Right kidney (tissue), 1 donor: Measurements from ENCODE around the gene ZGRF1.
A peak's percentile ranks its signal among the peaks of the same experiment; 100 is the strongest.
"Not testable (repeated sequence)": the region's sequence is repeated elsewhere in the genome, so short reads cannot be mapped to it uniquely, and the experiment has no call there.

Source experiments
- DNase-seq: peaks from one replicate; pipeline ENCODE4 v3.0.0-alpha.2; 2016

ZGRF1 gene

GRCh38 chr4:112559053-112559452 is 77.7 kb downstream of the ZGRF1 start:
- DNase-seq = no peak

- no peak for DNase-seq
Observed at GRCh38 chr4:112557676-112558411, 78.9 kb downstream of the ZGRF1 start.

- not testable (repeated sequence) for DNase-seq
Observed at GRCh38 chr4:112554271-112554670, 82.4 kb downstream of the ZGRF1 start.

- DNase-seq = no peak
Observed at GRCh38 chr4:112552668-112553067, 84.0 kb downstream of the ZGRF1 start.

GRCh38 chr4:112550728-112551127 is 86.0 kb downstream of the ZGRF1 start:
- DNase-seq = no peak

- DNase-seq = no peak
Observed at GRCh38 chr4:112546476-112546875, 90.2 kb downstream of the ZGRF1 start.

GRCh38 chr4:112545346-112545745 is 91.4 kb downstream of the ZGRF1 start:
- DNase-seq = no peak

- no peak for DNase-seq
Observed at GRCh38 chr4:112540695-112541094, 96.0 kb downstream of the ZGRF1 start.

- DNase-seq = no peak
Observed at GRCh38 chr4:112536123-112536522, 100.6 kb downstream of the ZGRF1 start.

GRCh38 chr4:112532267-112532666 is 104.4 kb downstream of the ZGRF1 start:
- no peak for DNase-seq

GRCh38 chr4:112531146-112531545 is 105.6 kb downstream of the ZGRF1 start:
- DNase-seq = no peak

GRCh38 chr4:112526061-112526460 is 110.6 kb downstream of the ZGRF1 start:
- DNase-seq = no peak

- peak; percentile 72 for DNase-seq
Observed at GRCh38 chr4:112523764-112524505, 112.8 kb downstream of the ZGRF1 start.

GRCh38 chr4:112523008-112523721 is 113.5 kb downstream of the ZGRF1 start:
- peak; percentile 69 for DNase-seq

GRCh38 chr4:112522431-112522830 is 114.3 kb downstream of the ZGRF1 start:
- peak; percentile 10 for DNase-seq

GRCh38 chr4:112521123-112522023 is 115.3 kb downstream of the ZGRF1 start:
- peak; percentile 49 for DNase-seq

- DNase-seq = no peak
Observed at GRCh38 chr4:112520598-112521122, 116.0 kb downstream of the ZGRF1 start.

GRCh38 chr4:112519689-112520597 is 116.8 kb downstream of the ZGRF1 start:
- DNase-seq = peak; percentile 41

- DNase-seq = no peak
Observed at GRCh38 chr4:112518675-112519074, 118.0 kb downstream of the ZGRF1 start.

- DNase-seq = peak; percentile 21
Observed at GRCh38 chr4:112517911-112518310, 118.8 kb downstream of the ZGRF1 start.
